Stimulated activated CD8-positive, alpha-beta memory T cell treated with anti-CD3 and anti-CD28 coated beads, Interleukin-7, amount 100 ng/mL, for 1 hour (primary cell): ENCODE results near the gene NUBPL.
"Not testable (repeated sequence)": the region's sequence is repeated elsewhere in the genome, so short reads cannot be mapped to it uniquely, and the experiment has no call there.

Experiments
- DNase-seq, 2 donors: peaks; one replicate each; pipeline ENCODE4 v3.0.0-alpha.2; 2020; ENCODE audit warnings: low read depth in 2 of 2

Gene NUBPL

GRCh38 chr14:31677052-31677451, 115.8 kb downstream of the NUBPL start:
- DNase-seq = no peak

- DNase-seq = no peak
Measured at GRCh38 chr14:31677630-31678029, 116.4 kb downstream of the NUBPL start.

- DNase-seq = no peak
Measured at GRCh38 chr14:31678421-31679249, 117.4 kb downstream of the NUBPL start.

GRCh38 chr14:31682768-31683167, 121.6 kb downstream of the NUBPL start:
- no peak for DNase-seq

GRCh38 chr14:31687726-31688125, 126.5 kb downstream of the NUBPL start:
- DNase-seq = no peak

- no peak for DNase-seq
Measured at GRCh38 chr14:31690056-31690455, 128.9 kb downstream of the NUBPL start.

GRCh38 chr14:31692376-31692781, 131.2 kb downstream of the NUBPL start:
- no peak for DNase-seq

GRCh38 chr14:31696378-31696777, 135.2 kb downstream of the NUBPL start:
- DNase-seq = no peak

- no peak for DNase-seq
Measured at GRCh38 chr14:31699809-31700208, 138.6 kb downstream of the NUBPL start.

- DNase-seq = no peak
Measured at GRCh38 chr14:31700282-31701074, 139.3 kb downstream of the NUBPL start.

GRCh38 chr14:31702130-31702529, 140.9 kb downstream of the NUBPL start:
- DNase-seq = no peak

- DNase-seq = no peak
Measured at GRCh38 chr14:31703056-31703455, 141.9 kb downstream of the NUBPL start.

GRCh38 chr14:31705731-31706130, 144.5 kb downstream of the NUBPL start:
- no peak for DNase-seq

- not testable (repeated sequence) for DNase-seq
Measured at GRCh38 chr14:31708661-31709060, 147.5 kb downstream of the NUBPL start.

GRCh38 chr14:31712244-31713127, 151.3 kb downstream of the NUBPL start:
- DNase-seq = no peak

GRCh38 chr14:31716208-31716607, 155.0 kb downstream of the NUBPL start:
- no peak for DNase-seq

- no peak for DNase-seq
Measured at GRCh38 chr14:31717294-31718085, 156.3 kb downstream of the NUBPL start.

- DNase-seq = no peak
Measured at GRCh38 chr14:31718585-31718984, 157.4 kb downstream of the NUBPL start.

- no peak for DNase-seq
Measured at GRCh38 chr14:31718985-31719384, 157.8 kb downstream of the NUBPL start.

- no peak for DNase-seq
Measured at GRCh38 chr14:31726337-31726736, 165.1 kb downstream of the NUBPL start.

- no peak for DNase-seq
Measured at GRCh38 chr14:31727797-31728196, 166.6 kb downstream of the NUBPL start.
